AG04449 (cell line): ENCODE data around the gene MED13L.
"Not testable (repeated sequence)": the region's sequence is repeated elsewhere in the genome, so short reads cannot be mapped to it uniquely, and the experiment has no call there.

ENCODE experiments used
- CTCF ChIA-PET: fragments of 350-600 bp; formaldehyde crosslinking; extraction: SDS; loops from one replicate; lab custom pipeline; 2021; ENCODE audit warnings: antibody characterized with exemption; lab: Yijun Ruan, JAX
- POLR2A ChIA-PET: fragments of 400-600, 350-600 bp; formaldehyde crosslinking; extraction: SDS; loops from one replicate; lab custom pipeline; 2020; ENCODE audit warnings: antibody characterized with exemption, inconsistent platforms; lab: Yijun Ruan, JAX
- DNase-seq: peaks from one replicate; pipeline ENCODE4 v3.0.0-alpha.2; 2010; ENCODE audit warnings: low read depth, low spot score
- H3K4me3 ChIP-seq: 2 replicates; pipeline ENCODE4 v1.5.1; 2011; ENCODE audit warnings: low read depth, mild to moderate bottlenecking, control low read depth, low read length
- CTCF ChIP-seq: IDR thresholded peaks from one replicate; pipeline ENCODE4 v1.5.1; 2011; ENCODE audit warnings: mild to moderate bottlenecking, moderate library complexity, low read length, control low read depth, inconsistent platforms; ENCODE audit not compliant: insufficient read depth; ENCODE audit errors: missing control alignments

Gene MED13L

GRCh38 chr12:116236148-116236731 lies 41.3 kb downstream of the MED13L start:
- peak; percentile 33 for TF ChIP-seq CTCF
- POLR2A ChIA-PET: no interaction called here
- DNase-seq: no peak
- no peak overlapping the region for H3K4me3 ChIP-seq
- CTCF ChIA-PET: interaction anchor here (0.7 to 2.3 kb wide), 18 partner anchors 8 to 239 kb away, joined by 3 to 23 read pairs (median 3); no protein-coding TSS in a partner anchor

- CTCF ChIA-PET, DNase-seq, POLR2A ChIA-PET, H3K4me3 ChIP-seq: not testable (repeated sequence)
Observed at GRCh38 chr12:116234148-116234547, 43.3 kb downstream of the MED13L start.

DNA sequence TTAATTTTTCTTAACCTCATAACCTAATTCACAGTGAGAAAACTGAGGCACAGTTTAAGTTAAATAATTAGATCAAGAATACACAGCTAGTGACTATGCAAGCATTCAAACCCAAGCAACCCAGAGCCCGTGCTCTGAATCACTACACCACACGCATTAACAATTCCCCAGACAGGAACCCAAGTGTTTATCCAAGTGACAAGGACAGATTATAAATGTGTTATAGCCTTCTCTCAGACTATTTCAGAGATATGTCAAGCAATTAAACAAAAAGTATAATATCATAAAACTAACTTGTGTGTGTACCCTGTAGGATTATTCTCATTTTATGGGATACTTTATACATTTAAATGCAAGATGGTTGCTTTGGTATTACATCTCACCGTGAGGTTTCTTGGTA lies 43.8 kb downstream of the MED13L start:
- no peak overlapping the region for H3K4me3 ChIP-seq
- TF ChIP-seq CTCF: no peak
- ChIA-PET CTCF (no interaction called here), POLR2A (no interaction called here)
- no peak for DNase-seq

DNA sequence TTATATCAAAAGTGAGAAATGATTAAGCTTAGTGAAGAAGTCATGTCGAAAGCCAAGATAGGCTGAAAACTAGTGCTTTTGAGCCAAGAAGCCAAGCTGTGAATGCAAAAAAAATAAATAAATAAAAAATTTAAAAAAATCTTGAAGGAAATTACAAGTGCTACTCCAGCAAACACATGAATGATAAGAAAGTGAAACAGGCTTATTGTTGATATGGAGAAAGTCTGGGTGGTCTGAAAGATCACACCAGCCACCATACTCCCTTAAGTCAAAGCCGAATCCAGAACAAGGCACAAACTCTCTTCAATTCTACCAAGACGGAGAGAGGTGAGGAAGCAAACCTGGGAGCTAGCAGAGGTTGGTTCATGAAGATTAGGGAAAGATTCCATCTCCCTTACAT lies 49.7 kb downstream of the MED13L start:
- ChIA-PET POLR2A (no interaction called here), CTCF (interaction anchor here (1.4 to 5.2 kb wide), 2 partner anchors 8 to 26 kb away, joined by 3 to 23 read pairs; no protein-coding TSS in a partner anchor)
- no peak for DNase-seq

GRCh38 chr12:116226026-116226425 lies 51.5 kb downstream of the MED13L start:
- H3K4me3 ChIP-seq: no peak overlapping the region
- no peak for TF ChIP-seq CTCF
- CTCF ChIA-PET: interaction anchor here (1.6 to 5.2 kb wide), 3 partner anchors 10 to 22 kb away, joined by 4 to 23 read pairs (median 5); no protein-coding TSS in a partner anchor
- POLR2A ChIA-PET: no interaction called here
- no peak for DNase-seq

More for the DNA sequence above, 49.7 kb downstream of the MED13L start:
- no peak overlapping the region for H3K4me3 ChIP-seq
- no peak for TF ChIP-seq CTCF

DNA sequence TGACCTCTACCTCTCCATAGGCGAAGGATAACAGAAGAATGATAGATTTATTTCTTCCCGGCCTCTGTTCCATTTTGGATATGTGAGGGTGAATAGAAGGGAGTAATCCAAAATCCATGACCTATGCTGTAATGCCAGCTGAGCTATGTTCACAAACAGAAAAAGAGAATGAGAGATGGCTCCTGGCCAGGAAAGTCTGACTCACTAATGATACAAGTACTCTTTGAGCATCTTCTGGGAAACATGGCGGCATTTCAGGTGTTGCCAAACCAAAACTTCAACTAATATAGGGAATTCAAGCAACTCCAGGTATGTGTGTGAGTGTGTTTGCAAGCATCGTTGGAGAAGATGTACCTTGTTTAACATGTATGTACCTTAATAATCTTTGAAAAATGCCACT lies 55.1 kb downstream of the MED13L start:
- CTCF ChIA-PET: no interaction called here
- peak; percentile 47 for DNase-seq
- TF ChIP-seq CTCF: no peak
- POLR2A ChIA-PET: no interaction called here
- H3K4me3 ChIP-seq: no peak overlapping the region

DNA sequence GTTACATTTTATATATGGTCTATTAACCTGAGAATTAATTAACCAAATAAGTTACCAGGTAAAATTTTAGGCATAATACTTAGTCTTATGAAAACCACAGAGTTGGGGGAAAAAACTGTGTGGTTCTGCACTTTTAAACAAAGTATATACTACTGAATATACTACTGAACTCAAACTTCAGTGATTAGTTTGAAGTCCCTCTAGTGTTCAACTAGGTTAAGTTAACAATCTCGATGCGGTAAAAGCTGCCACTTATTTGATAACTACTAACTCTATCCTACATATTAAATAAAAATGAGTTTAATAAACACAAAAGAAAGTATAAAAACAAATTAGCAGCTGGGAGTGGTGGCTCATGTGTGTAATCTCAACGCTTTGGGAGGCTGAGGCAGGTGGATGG lies 56.7 kb downstream of the MED13L start:
- CTCF ChIA-PET: interaction anchor here (1.1 kb wide), 1 partner anchor 16 kb away, joined by 5 read pairs; no protein-coding TSS in a partner anchor
- TF ChIP-seq CTCF: no peak
- no peak for DNase-seq
- POLR2A ChIA-PET: no interaction called here
- H3K4me3 ChIP-seq: no peak overlapping the region
